DND-41 (cell line): ENCODE measurements around the gene CDCA8.

Source experiments
- ATAC-seq: fragments of 200-7000 bp; cut with Tn5 transposase; 3 replicates; pipeline ENCODE4 v1.9.1; 2021; ENCODE audit warnings: low read depth; ENCODE audit not compliant: insufficient read depth
- DNase-seq: peaks from one replicate; pipeline ENCODE4 v3.0.0-alpha.2; 2020
- H2AFZ ChIP-seq: 2 replicates; pipeline ENCODE4 v1.6.0; 2012; ENCODE audit warnings: low read depth, low read length
- H3K27ac ChIP-seq: 2 replicates; pipeline ENCODE4 v1.5.1; 2012; ENCODE audit warnings: low read length, inconsistent platforms
- H3K27me3 ChIP-seq: fragments of 200-600 bp; sonication (generic); 2 replicates; pipeline ENCODE4 v1.6.0; 2012; ENCODE audit warnings: low read length, mild to moderate bottlenecking, inconsistent platforms; ENCODE audit not compliant: insufficient read depth, poor library complexity
- H3K36me3 ChIP-seq: 2 replicates; pipeline ENCODE4 v1.5.1; 2012; ENCODE audit warnings: low read length, inconsistent platforms; ENCODE audit not compliant: insufficient read depth
- H3K4me1 ChIP-seq: 2 replicates; pipeline ENCODE4 v1.5.1; 2012; ENCODE audit warnings: mild to moderate bottlenecking, low read length; ENCODE audit not compliant: insufficient read depth
- H3K4me2 ChIP-seq: 2 replicates; pipeline ENCODE4 v1.6.0; 2012; ENCODE audit warnings: mild to moderate bottlenecking, moderate library complexity, low read length, inconsistent platforms; ENCODE audit not compliant: insufficient read depth
- H3K4me3 ChIP-seq, 2 experiments: fragments of 200-600 bp in 1 of 2; shearing (Covaris generic) in 1 of 2; 2 replicates each; pipeline ENCODE4 v1.5.1; 2012 to 2016; ENCODE audit warnings: inconsistent platforms in 2 of 2, low read length in 2 of 2, mild to moderate bottlenecking in 2 of 2, low read depth in 1 of 2, moderate library complexity in 1 of 2
- H3K79me2 ChIP-seq: 2 replicates; pipeline ENCODE4 v1.6.0; 2012; ENCODE audit warnings: low read length, inconsistent platforms; ENCODE audit not compliant: insufficient read depth
- H3K9ac ChIP-seq: 2 replicates; pipeline ENCODE4 v1.6.0; 2012; ENCODE audit warnings: low read depth, mild to moderate bottlenecking, inconsistent platforms, low read length, moderate library complexity
- H3K9me3 ChIP-seq: 2 replicates; pipeline ENCODE4 v1.5.1; 2012; ENCODE audit warnings: low read length, moderate library complexity, mild to moderate bottlenecking, inconsistent platforms; ENCODE audit not compliant: insufficient read depth, severe bottlenecking
- H4K20me1 ChIP-seq: 2 replicates; pipeline ENCODE4 v1.6.0; 2012; ENCODE audit warnings: low read length; ENCODE audit not compliant: insufficient read depth
- CTCF ChIP-seq: IDR thresholded peaks from 2 replicates; pipeline ENCODE4 v1.5.1; 2012; ENCODE audit warnings: borderline replicate concordance, low read length, moderate library complexity, mild to moderate bottlenecking; ENCODE audit not compliant: poor library complexity, severe bottlenecking; ENCODE audit errors: extremely low read depth
- EZH2 ChIP-seq: IDR thresholded peaks from 3 replicates; pipeline ENCODE4 v1.6.1; 2012; ENCODE audit warnings: borderline replicate concordance, low read depth, mild to moderate bottlenecking, moderate library complexity, low read length, inconsistent platforms; ENCODE audit not compliant: severe bottlenecking

CDCA8 gene

GRCh38 chr1:37724575-37724974 lies 32.3 kb downstream of the CDCA8 start:
- Histone ChIP-seq H3K9me3 (no peaks in the 10 kb centered on the region), H3K4me2 (no peak overlapping the region), H2AFZ (no peak overlapping the region), H3K9ac (no peak overlapping the region), H3K36me3 (no peaks in the 10 kb centered on the region), H4K20me1 (peaks cover 3% of the 10 kb centered on the region; the same call in 1 of the 2 replicates), H3K79me2 (no peaks in the 10 kb centered on the region), H3K27ac (no peak overlapping the region), H3K4me3 (no peak overlapping the region), H3K4me1 (no peaks in the 10 kb centered on the region), H3K27me3 (peaks cover 14% of the 10 kb centered on the region)
- ATAC-seq (no peak), DNase-seq (no peak)
- TF ChIP-seq EZH2, result no peak
- no peak for TF ChIP-seq CTCF

- Histone ChIP-seq H3K9ac (no peak overlapping the region), H2AFZ (no peak overlapping the region), H3K36me3 (no peaks in the 10 kb centered on the region), H4K20me1 (peaks cover 3% of the 10 kb centered on the region; the same call in 1 of the 2 replicates), H3K4me1 (no peaks in the 10 kb centered on the region), H3K4me3 (no peak overlapping the region), H3K27me3 (peaks cover 14% of the 10 kb centered on the region), H3K27ac (no peak overlapping the region), H3K9me3 (no peaks in the 10 kb centered on the region), H3K79me2 (no peaks in the 10 kb centered on the region), H3K4me2 (no peak overlapping the region)
- DNase-seq, result no peak
- ATAC-seq, result no peak; the same call in 2 of the 3 replicates
- no peak for TF ChIP-seq EZH2
Measured at GRCh38 chr1:37725851-37726613, 33.7 kb downstream of the CDCA8 start.

GRCh38 chr1:37726751-37727585 lies 34.7 kb downstream of the CDCA8 start:
- no peaks in the 10 kb centered on the region for H3K36me3 ChIP-seq
- no peak overlapping the region for H3K27ac ChIP-seq
- TF ChIP-seq CTCF (no peak), EZH2 (no peak)
- ATAC-seq (no peak), DNase-seq (no peak)
- peaks cover 14% of the 10 kb centered on the region for H3K27me3 ChIP-seq
- no peak overlapping the region for H2AFZ ChIP-seq
- H3K4me1 ChIP-seq, result no peaks in the 10 kb centered on the region
- H3K79me2 ChIP-seq, result no peaks in the 10 kb centered on the region
- no peak overlapping the region for H3K4me2 ChIP-seq
- peaks cover 3% of the 10 kb centered on the region; the same call in 1 of the 2 replicates for H4K20me1 ChIP-seq
- H3K9ac ChIP-seq, result no peak overlapping the region
- H3K4me3 ChIP-seq, result no peak overlapping the region
- H3K9me3 ChIP-seq, result no peaks in the 10 kb centered on the region

- Histone ChIP-seq H4K20me1 (peaks cover 3% of the 10 kb centered on the region; the same call in 1 of the 2 replicates), H3K79me2 (no peaks in the 10 kb centered on the region), H2AFZ (no peak overlapping the region), H3K9ac (no peak overlapping the region), H3K36me3 (no peaks in the 10 kb centered on the region), H3K27me3 (peaks cover 14% of the 10 kb centered on the region), H3K4me1 (no peaks in the 10 kb centered on the region), H3K4me2 (no peak overlapping the region), H3K4me3 (no peak overlapping the region), H3K27ac (no peak overlapping the region), H3K9me3 (no peaks in the 10 kb centered on the region)
- DNase-seq, result no peak
- no peak for ATAC-seq
- TF ChIP-seq CTCF (no peak), EZH2 (no peak)
Measured at GRCh38 chr1:37728416-37728815, 36.1 kb downstream of the CDCA8 start.
